GM18951 (cell line): ENCODE measurements around the gene MYOCOS.
"Not testable (repeated sequence)": the region's sequence is repeated elsewhere in the genome, so short reads cannot be mapped to it uniquely, and the experiment has no call there.

Experiments
- POLR2A ChIP-seq: IDR thresholded peaks from 4 replicates; pipeline ENCODE4 v1.6.1; 2011; ENCODE audit warnings: mild to moderate bottlenecking; ENCODE audit not compliant: insufficient read length, insufficient read depth; ENCODE audit errors: extremely low read depth
- in situ Hi-C: fragments of 300-500 bp; cut with MboI; formaldehyde crosslinking; loops from one replicate; pipeline ENCODE4 v1.12.0; 2022; ENCODE audit warnings: low sequenced_read_pairs, mixed read lengths, inconsistent platforms; ENCODE audit not compliant: unreplicated experiment

MYOCOS gene

GRCh38 chr1:171622152-171622462 lies at the start of gene MYOCOS:
MYOCOS (plus strand) TSS chr1:171622243; CDS start chr1:171623884, 1,641 bp downstream.
- in situ Hi-C loops, result no loop called here
- no peak for TF ChIP-seq POLR2A

GRCh38 chr1:171576144-171576543 lies 45.9 kb upstream of the MYOCOS start:
- in situ Hi-C loops, result no loop called here
- TF ChIP-seq POLR2A, result no peak

- no peak for TF ChIP-seq POLR2A
- in situ Hi-C loops, result no loop called here
Observed at GRCh38 chr1:171581226-171581625, 40.8 kb upstream of the MYOCOS start.

- in situ Hi-C loops, result no loop called here
- no peak for TF ChIP-seq POLR2A
Observed at GRCh38 chr1:171581766-171582165, 40.3 kb upstream of the MYOCOS start.

GRCh38 chr1:171582589-171582988 lies 39.5 kb upstream of the MYOCOS start:
- TF ChIP-seq POLR2A, result no peak
- in situ Hi-C loops, result no loop called here

GRCh38 chr1:171583591-171584201 lies 38.3 kb upstream of the MYOCOS start:
- no peak for TF ChIP-seq POLR2A
- in situ Hi-C loops, result no loop called here

GRCh38 chr1:171585715-171586114 lies 36.3 kb upstream of the MYOCOS start:
- in situ Hi-C loops, result no loop called here
- TF ChIP-seq POLR2A, result no peak

- in situ Hi-C loops, result no loop called here
- TF ChIP-seq POLR2A, result no peak
Observed at GRCh38 chr1:171588230-171588629, 33.8 kb upstream of the MYOCOS start.

- TF ChIP-seq POLR2A, result no peak
Observed at GRCh38 chr1:171590022-171590421, 32.0 kb upstream of the MYOCOS start.

GRCh38 chr1:171595324-171595723 lies 26.7 kb upstream of the MYOCOS start:
- in situ Hi-C loops, result no loop called here

More at GRCh38 chr1:171590022-171590421, 32.0 kb upstream of the MYOCOS start:
- in situ Hi-C loops, result no loop called here

GRCh38 chr1:171596119-171596518 lies 25.9 kb upstream of the MYOCOS start:
- in situ Hi-C loops, result no loop called here
- no peak for TF ChIP-seq POLR2A

More at GRCh38 chr1:171595324-171595723, 26.7 kb upstream of the MYOCOS start:
- TF ChIP-seq POLR2A, result no peak

GRCh38 chr1:171596705-171597104 lies 25.3 kb upstream of the MYOCOS start:
- TF ChIP-seq POLR2A, result no peak
- in situ Hi-C loops, result no loop called here

- in situ Hi-C loops, result no loop called here
Observed at GRCh38 chr1:171597203-171597602, 24.8 kb upstream of the MYOCOS start.

GRCh38 chr1:171600310-171600709 lies 21.7 kb upstream of the MYOCOS start:
- in situ Hi-C loops, result not testable (repeated sequence)

More at GRCh38 chr1:171597203-171597602, 24.8 kb upstream of the MYOCOS start:
- TF ChIP-seq POLR2A, result no peak

- no peak for TF ChIP-seq POLR2A
- in situ Hi-C loops, result no loop called here
Observed at GRCh38 chr1:171600862-171601261, 21.2 kb upstream of the MYOCOS start.

GRCh38 chr1:171603042-171603441 lies 19.0 kb upstream of the MYOCOS start:
- in situ Hi-C loops, result not testable (repeated sequence)
